ENCODE data around the gene ACACA.
"Not testable (repeated sequence)": the region's sequence is repeated elsewhere in the genome, so short reads cannot be mapped to it uniquely, and the experiment has no call there.

ACACA gene

DNA sequence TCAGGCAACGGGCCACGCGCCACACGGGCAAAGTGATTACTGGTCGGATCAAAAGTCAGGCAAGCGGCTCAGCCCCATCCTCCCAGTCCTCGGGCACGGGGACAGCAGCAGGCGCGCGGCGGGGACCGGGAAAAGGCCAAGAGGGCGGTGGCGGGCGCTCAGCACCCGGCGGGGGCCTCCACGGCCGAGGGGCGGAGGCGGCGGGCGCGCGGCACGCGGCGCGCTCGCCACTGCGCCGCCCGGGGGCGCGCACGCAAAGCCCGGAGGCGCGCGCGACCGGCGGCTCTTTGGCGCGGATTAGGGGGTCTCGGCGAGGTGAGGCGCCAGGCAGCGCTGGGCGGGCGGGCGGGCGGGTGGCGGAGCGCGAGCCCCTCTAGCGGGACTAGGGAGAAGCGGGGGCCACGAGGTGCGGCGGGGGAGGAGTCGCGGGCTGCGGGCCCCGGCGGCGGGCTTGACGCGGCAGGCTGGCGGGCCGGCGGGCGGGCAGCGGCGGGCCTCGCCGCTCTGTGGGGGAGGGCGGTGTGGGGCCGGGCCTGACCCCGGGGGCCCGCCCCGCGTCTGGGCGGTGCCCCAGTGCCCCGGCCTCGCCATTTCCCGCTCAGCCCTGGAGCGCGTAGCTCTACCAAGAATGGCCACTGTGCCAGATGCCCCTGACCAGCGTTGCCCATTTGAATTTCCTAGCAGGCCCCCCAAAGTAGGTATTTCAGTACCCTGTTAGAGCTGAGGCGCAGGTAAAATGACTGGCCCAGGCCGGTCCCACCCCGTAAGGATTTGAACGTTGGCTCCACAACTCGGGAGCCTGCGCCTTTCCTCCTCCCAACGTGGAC, at the start of gene ACACA, which contains the start of gene TADA2A:
Gene ACACA (minus strand): TSS at position 202 of the 827 bp plus-strand sequence. CDS start 537 bp downstream, outside the sequence.
Gene TADA2A (plus strand): TSS at position 252 of the 827 bp plus-strand sequence. CDS start 4,480 bp downstream, outside the sequence.
- peak within 1 kb of the TSS; percentile 75 to 95 (median 90) for H3K4me3 ChIP-seq (ENCODE audit: low read depth in 1 of 5, low read length in 5 of 5)
- peaks cover 0 to 13% (median 7%) of the 10 kb centered on the region in 5 donors for H3K36me3 ChIP-seq (ENCODE audit: control insufficient read depth in 5 of 5, insufficient read depth in 5 of 5, low read length in 5 of 5)
- H3K9me3 ChIP-seq (ENCODE audit: control insufficient read depth in 5 of 5, low read length in 5 of 5) = no peaks in the 10 kb centered on the region
- peak within 1 kb of the TSS; percentile 93 for H3K27ac ChIP-seq (ENCODE audit: low read depth, low read length)
- no peaks in the 10 kb centered on the region for H3K27me3 ChIP-seq (ENCODE audit: control insufficient read depth in 5 of 5, insufficient read depth in 4 of 5, low read length in 5 of 5)
- H3K9ac ChIP-seq (ENCODE audit: low read length in 5 of 5) = peak within 1 kb of the TSS; percentile 80 to 91 (median 89)
- peaks cover 0 to 22% (median 20%) of the 10 kb centered on the region in 5 donors for H3K4me1 ChIP-seq (ENCODE audit: control insufficient read depth in 5 of 5, insufficient read depth in 5 of 5, low read length in 5 of 5)

DNA sequence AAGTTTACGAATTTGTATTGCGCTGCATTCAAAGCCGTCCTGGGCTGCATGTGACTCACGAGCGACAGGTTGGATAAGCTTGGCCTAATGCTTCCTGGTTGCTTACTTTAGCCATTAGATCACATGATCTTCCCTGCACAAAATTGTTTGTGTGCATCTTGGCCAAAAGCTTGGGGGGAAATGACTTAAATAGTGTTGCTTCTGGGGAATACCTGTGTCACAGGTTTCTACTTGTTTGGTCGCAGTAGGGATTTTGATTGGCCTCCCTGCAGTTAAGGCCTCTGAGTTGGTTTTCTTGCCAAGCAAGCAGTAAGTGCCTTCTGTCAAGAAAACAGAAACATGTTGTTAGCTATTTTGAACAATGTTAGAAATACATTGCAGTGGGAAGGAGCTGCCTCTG, 43.5 kb upstream of the ACACA start:
- no peaks in the 10 kb centered on the region for H3K9me3 ChIP-seq (ENCODE audit: control insufficient read depth in 5 of 5, low read length in 5 of 5)
- H3K27ac ChIP-seq (ENCODE audit: low read depth, low read length) = no peak overlapping the region
- no peak overlapping the region for H3K9ac ChIP-seq (ENCODE audit: low read length in 5 of 5)
- no peak overlapping the region for H3K4me3 ChIP-seq (ENCODE audit: low read depth in 1 of 5, low read length in 5 of 5)
- no peaks in the 10 kb centered on the region for H3K27me3 ChIP-seq (ENCODE audit: control insufficient read depth in 5 of 5, insufficient read depth in 4 of 5, low read length in 5 of 5)
- H3K36me3 ChIP-seq (ENCODE audit: control insufficient read depth in 5 of 5, insufficient read depth in 5 of 5, low read length in 5 of 5) = peaks cover 11 to 38% (median 24%) of the 10 kb centered on the region in 5 donors
- no peaks in the 10 kb centered on the region for H3K4me1 ChIP-seq (ENCODE audit: control insufficient read depth in 5 of 5, insufficient read depth in 5 of 5, low read length in 5 of 5)

DNA sequence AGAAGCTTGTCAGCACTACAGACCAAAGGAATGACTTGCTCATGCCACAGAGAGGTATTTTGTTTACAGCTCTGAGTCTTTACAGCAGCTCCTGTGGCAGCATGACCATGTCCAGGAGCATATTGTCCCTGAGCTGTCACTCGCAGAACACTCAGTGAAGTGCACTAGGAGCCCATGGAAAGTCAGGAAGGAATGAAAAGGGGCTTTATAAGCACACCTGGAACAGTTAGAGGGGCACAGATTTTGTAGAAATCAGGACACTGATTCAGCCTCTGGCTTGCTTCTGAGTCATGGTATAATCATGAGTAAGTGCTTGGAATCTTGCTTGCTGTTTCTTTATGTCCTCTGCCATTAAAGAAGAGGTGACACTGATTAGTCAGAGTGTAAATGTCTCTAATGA, 41.0 kb upstream of the ACACA start:
- Histone ChIP-seq H3K9ac (ENCODE audit: low read length in 5 of 5) (no peak overlapping the region), H3K36me3 (ENCODE audit: control insufficient read depth in 5 of 5, insufficient read depth in 5 of 5, low read length in 5 of 5) (peaks cover 33 to 60% (median 38%) of the 10 kb centered on the region in 5 donors), H3K27ac (ENCODE audit: low read depth, low read length) (no peak overlapping the region), H3K9me3 (ENCODE audit: control insufficient read depth in 5 of 5, low read length in 5 of 5) (no peaks in the 10 kb centered on the region), H3K4me1 (ENCODE audit: control insufficient read depth in 5 of 5, insufficient read depth in 5 of 5, low read length in 5 of 5) (no peaks in the 10 kb centered on the region), H3K27me3 (ENCODE audit: control insufficient read depth in 5 of 5, insufficient read depth in 4 of 5, low read length in 5 of 5) (no peaks in the 10 kb centered on the region), H3K4me3 (ENCODE audit: low read depth in 1 of 5, low read length in 5 of 5) (no peak overlapping the region)

DNA sequence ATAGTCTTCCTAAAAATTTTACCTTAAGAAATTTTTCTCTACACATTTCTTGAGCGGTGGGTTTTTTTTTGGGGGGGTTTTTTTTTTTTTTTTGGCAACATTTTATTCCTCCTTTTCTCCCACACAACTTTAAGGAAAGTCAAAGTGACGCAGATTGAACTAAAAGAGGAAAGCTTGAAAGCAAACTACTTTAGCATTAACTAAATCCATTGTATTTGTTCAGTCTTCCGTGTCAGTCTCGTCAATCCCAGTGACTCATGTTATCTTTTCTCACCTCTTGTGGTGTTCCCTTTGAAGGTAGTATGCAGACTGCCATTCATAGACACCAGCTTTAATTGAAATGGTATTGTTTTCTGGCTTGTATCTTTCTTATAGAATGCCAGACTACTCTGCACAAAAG, 39.4 kb upstream of the ACACA start:
- H3K36me3 ChIP-seq (ENCODE audit: control insufficient read depth in 5 of 5, insufficient read depth in 5 of 5, low read length in 5 of 5) = peaks cover 35 to 72% (median 50%) of the 10 kb centered on the region in 5 donors
- H3K4me1 ChIP-seq (ENCODE audit: control insufficient read depth in 5 of 5, insufficient read depth in 5 of 5, low read length in 5 of 5) = no peaks in the 10 kb centered on the region
- no peak overlapping the region for H3K4me3 ChIP-seq (ENCODE audit: low read depth in 1 of 5, low read length in 5 of 5)
- no peak overlapping the region for H3K9ac ChIP-seq (ENCODE audit: low read length in 5 of 5)
- no peaks in the 10 kb centered on the region for H3K27me3 ChIP-seq (ENCODE audit: control insufficient read depth in 5 of 5, insufficient read depth in 4 of 5, low read length in 5 of 5)
- H3K9me3 ChIP-seq (ENCODE audit: control insufficient read depth in 5 of 5, low read length in 5 of 5) = no peaks in the 10 kb centered on the region
- H3K27ac ChIP-seq (ENCODE audit: low read depth, low read length) = no peak overlapping the region

DNA sequence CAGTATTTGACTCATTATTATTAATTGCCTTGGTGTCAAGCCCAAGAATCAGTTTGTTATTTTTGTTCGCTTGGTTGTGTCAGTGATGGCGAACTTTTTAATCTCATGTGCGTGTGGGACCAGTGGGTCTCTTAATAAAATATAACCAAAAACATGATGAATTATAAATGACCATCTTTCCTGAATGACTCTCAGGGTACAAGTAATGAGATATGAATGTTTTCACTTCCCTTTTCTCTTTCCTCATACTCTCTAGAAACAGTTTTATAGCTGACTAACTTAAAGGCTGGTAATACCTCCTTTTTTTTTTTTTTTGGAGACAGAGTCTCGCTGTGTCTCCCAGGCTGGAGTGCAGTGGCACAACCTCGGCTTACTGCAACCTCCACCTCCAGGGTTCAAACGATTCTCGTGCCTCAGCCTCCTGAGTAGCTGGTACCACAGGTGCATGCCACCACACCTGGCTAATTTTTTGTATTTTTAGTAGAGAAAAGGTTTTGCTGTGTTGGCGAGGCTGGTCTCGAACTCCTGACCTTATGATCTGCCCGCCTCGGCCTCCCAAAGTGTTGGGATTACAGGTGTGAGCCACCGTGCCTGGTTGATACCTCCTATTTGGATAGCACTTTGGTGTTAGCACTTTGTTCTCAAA, 34.9 kb upstream of the ACACA start:
- H3K4me1 ChIP-seq (ENCODE audit: control insufficient read depth in 5 of 5, insufficient read depth in 5 of 5, low read length in 5 of 5); H3K9me3 ChIP-seq (ENCODE audit: control insufficient read depth in 5 of 5, low read length in 5 of 5); H3K9ac ChIP-seq (ENCODE audit: low read length in 5 of 5); H3K27ac ChIP-seq (ENCODE audit: low read depth, low read length); H3K4me3 ChIP-seq (ENCODE audit: low read depth in 1 of 5, low read length in 5 of 5); H3K27me3 ChIP-seq (ENCODE audit: control insufficient read depth in 5 of 5, insufficient read depth in 4 of 5, low read length in 5 of 5): not testable (repeated sequence)
- H3K36me3 ChIP-seq (ENCODE audit: control insufficient read depth in 5 of 5, insufficient read depth in 5 of 5, low read length in 5 of 5) = peaks cover 35 to 75% (median 59%) of the 10 kb centered on the region in 5 donors

DNA sequence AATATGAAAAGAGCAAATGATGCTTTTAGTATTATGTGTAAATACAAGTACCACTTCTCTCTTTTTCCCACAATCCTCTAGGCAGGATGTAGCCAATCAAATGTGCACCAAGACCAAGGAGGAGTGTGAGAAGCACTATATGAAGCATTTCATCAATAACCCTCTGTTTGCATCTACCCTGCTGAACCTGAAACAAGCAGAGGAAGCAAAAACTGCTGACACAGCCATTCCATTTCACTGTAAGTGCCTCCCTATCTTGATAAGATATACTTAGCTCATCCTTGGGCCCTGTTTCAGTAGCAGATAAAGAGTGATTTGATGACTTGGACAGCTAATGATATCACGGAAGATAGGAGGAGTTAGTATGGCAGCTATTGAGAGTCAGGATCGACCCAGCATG, 33.8 kb upstream of the ACACA start:
- H3K36me3 ChIP-seq (ENCODE audit: control insufficient read depth in 5 of 5, insufficient read depth in 5 of 5, low read length in 5 of 5) = peaks cover 31 to 70% (median 56%) of the 10 kb centered on the region in 5 donors
- H3K4me3 ChIP-seq (ENCODE audit: low read depth in 1 of 5, low read length in 5 of 5) = no peak overlapping the region
- no peaks in the 10 kb centered on the region for H3K9me3 ChIP-seq (ENCODE audit: control insufficient read depth in 5 of 5, low read length in 5 of 5)
- H3K27ac ChIP-seq (ENCODE audit: low read depth, low read length) = no peak overlapping the region
- no peaks in the 10 kb centered on the region for H3K4me1 ChIP-seq (ENCODE audit: control insufficient read depth in 5 of 5, insufficient read depth in 5 of 5, low read length in 5 of 5)
- no peaks in the 10 kb centered on the region for H3K27me3 ChIP-seq (ENCODE audit: control insufficient read depth in 5 of 5, insufficient read depth in 4 of 5, low read length in 5 of 5)
- no peak overlapping the region for H3K9ac ChIP-seq (ENCODE audit: low read length in 5 of 5)

DNA sequence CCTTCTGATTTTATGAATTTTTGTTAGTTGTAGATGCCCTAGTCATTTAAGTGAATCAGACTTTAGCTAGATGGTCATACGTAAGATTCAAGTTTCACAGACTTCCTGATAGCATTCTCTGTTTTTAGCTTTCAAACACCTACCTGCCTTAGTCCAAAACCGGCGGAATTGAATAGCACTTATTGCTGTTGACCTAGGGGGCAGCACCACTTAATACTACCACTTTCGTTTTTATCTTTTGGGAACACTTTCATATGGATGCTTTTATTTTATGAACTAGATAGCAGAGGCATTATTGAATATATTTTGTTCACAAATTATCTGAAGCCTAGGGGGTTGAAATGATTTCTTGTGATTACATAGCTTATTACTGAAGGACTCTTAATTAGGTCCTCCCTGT, 31.5 kb upstream of the ACACA start:
- Histone ChIP-seq H3K9ac (ENCODE audit: low read length in 5 of 5) (no peak overlapping the region), H3K27ac (ENCODE audit: low read depth, low read length) (no peak overlapping the region), H3K36me3 (ENCODE audit: control insufficient read depth in 5 of 5, insufficient read depth in 5 of 5, low read length in 5 of 5) (peaks cover 19 to 50% (median 40%) of the 10 kb centered on the region in 5 donors)

DNA sequence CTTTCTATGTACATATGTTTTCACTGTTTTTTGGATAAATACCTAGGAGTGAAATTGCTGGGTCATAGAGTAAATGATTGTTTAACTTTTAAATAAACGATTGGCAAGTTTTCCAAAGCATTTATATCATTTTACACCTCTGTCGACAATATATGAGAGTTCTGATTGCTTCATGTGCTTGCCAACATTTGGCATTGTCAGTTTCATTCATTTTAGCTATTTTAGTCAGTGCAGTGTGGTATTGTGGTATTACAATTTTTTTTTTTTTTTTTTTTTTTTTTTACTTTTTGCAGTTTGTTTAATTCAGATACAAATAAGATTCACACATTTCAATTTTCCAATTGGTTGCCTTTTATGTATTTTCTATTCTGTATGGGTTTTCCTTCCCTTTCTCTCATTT, 26.0 kb upstream of the ACACA start:
- Histone ChIP-seq H3K4me3 (ENCODE audit: low read depth in 1 of 5, low read length in 5 of 5) (no peak overlapping the region), H3K9ac (ENCODE audit: low read length in 5 of 5) (no peak overlapping the region), H3K27ac (ENCODE audit: low read depth, low read length) (no peak overlapping the region), H3K36me3 (ENCODE audit: control insufficient read depth in 5 of 5, insufficient read depth in 5 of 5, low read length in 5 of 5) (peaks cover 4 to 27% (median 10%) of the 10 kb centered on the region in 5 donors), H3K4me1 (ENCODE audit: control insufficient read depth in 5 of 5, insufficient read depth in 5 of 5, low read length in 5 of 5) (peaks cover 0 to 8% (median 0%) of the 10 kb centered on the region in 5 donors), H3K9me3 (ENCODE audit: control insufficient read depth in 5 of 5, low read length in 5 of 5) (no peaks in the 10 kb centered on the region), H3K27me3 (ENCODE audit: control insufficient read depth in 5 of 5, insufficient read depth in 4 of 5, low read length in 5 of 5) (no peaks in the 10 kb centered on the region)

More for the DNA sequence above, 31.5 kb upstream of the ACACA start:
- Histone ChIP-seq H3K27me3 (ENCODE audit: control insufficient read depth in 5 of 5, insufficient read depth in 4 of 5, low read length in 5 of 5) (no peaks in the 10 kb centered on the region), H3K4me3 (ENCODE audit: low read depth in 1 of 5, low read length in 5 of 5) (no peak overlapping the region), H3K9me3 (ENCODE audit: control insufficient read depth in 5 of 5, low read length in 5 of 5) (no peaks in the 10 kb centered on the region), H3K4me1 (ENCODE audit: control insufficient read depth in 5 of 5, insufficient read depth in 5 of 5, low read length in 5 of 5) (no peaks in the 10 kb centered on the region)

DNA sequence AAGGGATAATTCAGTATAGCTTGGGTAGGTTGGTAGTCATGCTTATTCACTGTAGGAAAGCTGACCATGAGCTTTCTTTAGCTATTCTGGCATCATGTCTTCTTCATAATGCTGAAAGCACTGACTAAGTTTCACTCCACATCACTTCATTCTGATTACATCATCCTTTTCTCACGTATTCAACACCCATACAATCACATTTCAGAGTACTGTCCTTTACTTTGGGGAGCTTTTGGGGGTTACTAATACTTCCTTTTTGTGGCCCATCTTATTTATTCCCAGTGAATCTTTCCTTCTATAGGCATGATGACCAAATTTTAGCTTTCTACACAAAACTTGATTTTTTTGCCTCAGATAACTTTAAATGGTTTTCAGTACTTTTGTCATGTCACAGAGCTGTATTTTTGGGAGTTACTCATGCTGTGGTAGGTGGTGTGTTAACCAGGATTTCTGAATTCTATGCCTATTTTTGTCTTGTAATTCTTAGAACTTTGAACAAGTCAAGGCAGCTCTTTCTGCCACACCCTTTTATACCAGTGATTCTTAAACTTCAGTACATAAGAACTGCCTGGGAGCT, 23.5 kb upstream of the ACACA start:
- Histone ChIP-seq H3K27ac (ENCODE audit: low read depth, low read length) (no peak overlapping the region), H3K27me3 (ENCODE audit: control insufficient read depth in 5 of 5, insufficient read depth in 4 of 5, low read length in 5 of 5) (no peaks in the 10 kb centered on the region), H3K9ac (ENCODE audit: low read length in 5 of 5) (no peak overlapping the region), H3K36me3 (ENCODE audit: control insufficient read depth in 5 of 5, insufficient read depth in 5 of 5, low read length in 5 of 5) (peaks cover 15 to 48% (median 27%) of the 10 kb centered on the region in 5 donors), H3K4me1 (ENCODE audit: control insufficient read depth in 5 of 5, insufficient read depth in 5 of 5, low read length in 5 of 5) (peaks cover 0 to 8% (median 0%) of the 10 kb centered on the region in 5 donors), H3K4me3 (ENCODE audit: low read depth in 1 of 5, low read length in 5 of 5) (no peak overlapping the region), H3K9me3 (ENCODE audit: control insufficient read depth in 5 of 5, low read length in 5 of 5) (no peaks in the 10 kb centered on the region)

DNA sequence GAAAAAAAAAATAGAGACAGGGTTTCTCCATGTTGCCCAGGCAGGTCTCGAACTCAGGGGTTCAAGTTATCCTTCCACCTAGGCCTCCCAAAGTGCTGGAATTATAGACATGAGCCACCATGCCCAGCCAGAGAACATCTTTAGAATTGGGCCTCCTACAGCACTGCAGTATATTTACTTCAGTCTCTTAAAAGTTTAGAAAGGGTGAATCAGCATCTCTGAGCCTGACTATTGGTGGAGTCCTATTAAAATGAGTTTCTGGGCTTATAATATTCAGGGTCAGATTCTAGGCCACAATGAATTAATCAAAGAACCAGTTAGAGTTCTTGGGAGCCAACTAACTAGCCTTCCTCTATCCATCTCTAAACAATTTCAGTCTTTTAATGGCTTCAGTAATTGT, 22.8 kb upstream of the ACACA start:
- H3K9me3 ChIP-seq (ENCODE audit: control insufficient read depth in 5 of 5, low read length in 5 of 5) = no peaks in the 10 kb centered on the region
- H3K4me3 ChIP-seq (ENCODE audit: low read depth in 1 of 5, low read length in 5 of 5) = no peak overlapping the region
- peaks cover 0 to 8% (median 0%) of the 10 kb centered on the region in 5 donors for H3K4me1 ChIP-seq (ENCODE audit: control insufficient read depth in 5 of 5, insufficient read depth in 5 of 5, low read length in 5 of 5)
- H3K27me3 ChIP-seq (ENCODE audit: control insufficient read depth in 5 of 5, insufficient read depth in 4 of 5, low read length in 5 of 5) = no peaks in the 10 kb centered on the region
- no peak overlapping the region for H3K9ac ChIP-seq (ENCODE audit: low read length in 5 of 5)
- H3K27ac ChIP-seq (ENCODE audit: low read depth, low read length) = no peak overlapping the region
- peaks cover 16 to 54% (median 33%) of the 10 kb centered on the region in 5 donors for H3K36me3 ChIP-seq (ENCODE audit: control insufficient read depth in 5 of 5, insufficient read depth in 5 of 5, low read length in 5 of 5)
